AG04449 (cell line): ENCODE data around the gene COMMD4.

Source experiments
- CTCF ChIA-PET: fragments of 350-600 bp; formaldehyde crosslinking; extraction: SDS; loops from one replicate; lab custom pipeline; 2021; ENCODE audit warnings: antibody characterized with exemption; lab: Yijun Ruan, JAX
- POLR2A ChIA-PET: fragments of 400-600, 350-600 bp; formaldehyde crosslinking; extraction: SDS; loops from one replicate; lab custom pipeline; 2020; ENCODE audit warnings: antibody characterized with exemption, inconsistent platforms; lab: Yijun Ruan, JAX
- DNase-seq: peaks from one replicate; pipeline ENCODE4 v3.0.0-alpha.2; 2010; ENCODE audit warnings: low read depth, low spot score
- H3K4me3 ChIP-seq: 2 replicates; pipeline ENCODE4 v1.5.1; 2011; ENCODE audit warnings: low read depth, mild to moderate bottlenecking, control low read depth, low read length
- TF ChIP-seq, protein P1 (sequence below): IDR thresholded peaks from one replicate; pipeline ENCODE4 v1.5.1; 2011; ENCODE audit warnings: mild to moderate bottlenecking, moderate library complexity, low read length, control low read depth, inconsistent platforms; ENCODE audit not compliant: insufficient read depth; ENCODE audit errors: missing control alignments

COMMD4 gene

DNA sequence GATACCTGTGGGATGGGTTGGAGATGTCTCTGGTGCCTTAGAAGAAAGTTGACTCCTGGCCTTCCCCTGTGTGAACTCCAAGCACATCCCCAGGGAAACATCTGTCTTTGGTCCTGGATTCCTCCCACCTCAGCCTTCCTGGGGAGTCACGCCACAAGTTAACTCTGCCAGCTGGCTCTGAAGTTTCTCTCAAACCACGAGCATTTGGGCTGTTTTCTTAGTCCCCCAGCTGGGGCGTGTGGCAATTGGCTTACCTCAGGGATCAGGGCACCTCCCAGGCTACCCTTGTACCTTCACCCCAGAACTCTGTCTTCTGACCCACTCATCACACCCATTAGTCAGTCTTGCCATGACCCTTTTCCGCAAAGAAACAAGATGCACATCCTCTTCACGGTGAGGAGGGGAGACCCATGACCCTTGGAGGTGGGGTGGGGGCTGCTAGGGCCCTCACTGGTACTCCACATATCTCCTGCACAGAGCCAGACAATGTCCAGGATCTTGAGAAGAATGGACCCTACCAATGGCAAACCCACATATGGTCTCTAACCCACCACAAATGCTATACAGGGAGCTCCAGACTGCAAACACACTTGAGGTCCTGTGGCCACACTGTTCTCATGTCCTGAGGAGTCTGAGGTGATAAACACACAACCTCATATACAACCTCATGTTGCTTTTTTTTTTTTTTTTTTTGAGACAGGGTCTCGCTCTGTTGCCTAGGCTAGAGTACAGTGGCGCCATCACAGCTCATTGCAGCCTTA is 14.9 kb downstream of the COMMD4 start:
- ChIA-PET CTCF (interaction anchor here (2.0 to 6.8 kb wide), 2 partner anchors 17 kb away, joined by 6 to 50 read pairs; partner anchors contain the start of gene MAN2C1), POLR2A (no interaction called here)
- no peak for DNase-seq
- H3K4me3 ChIP-seq = no peak overlapping the region
- TF ChIP-seq, protein P1, sequence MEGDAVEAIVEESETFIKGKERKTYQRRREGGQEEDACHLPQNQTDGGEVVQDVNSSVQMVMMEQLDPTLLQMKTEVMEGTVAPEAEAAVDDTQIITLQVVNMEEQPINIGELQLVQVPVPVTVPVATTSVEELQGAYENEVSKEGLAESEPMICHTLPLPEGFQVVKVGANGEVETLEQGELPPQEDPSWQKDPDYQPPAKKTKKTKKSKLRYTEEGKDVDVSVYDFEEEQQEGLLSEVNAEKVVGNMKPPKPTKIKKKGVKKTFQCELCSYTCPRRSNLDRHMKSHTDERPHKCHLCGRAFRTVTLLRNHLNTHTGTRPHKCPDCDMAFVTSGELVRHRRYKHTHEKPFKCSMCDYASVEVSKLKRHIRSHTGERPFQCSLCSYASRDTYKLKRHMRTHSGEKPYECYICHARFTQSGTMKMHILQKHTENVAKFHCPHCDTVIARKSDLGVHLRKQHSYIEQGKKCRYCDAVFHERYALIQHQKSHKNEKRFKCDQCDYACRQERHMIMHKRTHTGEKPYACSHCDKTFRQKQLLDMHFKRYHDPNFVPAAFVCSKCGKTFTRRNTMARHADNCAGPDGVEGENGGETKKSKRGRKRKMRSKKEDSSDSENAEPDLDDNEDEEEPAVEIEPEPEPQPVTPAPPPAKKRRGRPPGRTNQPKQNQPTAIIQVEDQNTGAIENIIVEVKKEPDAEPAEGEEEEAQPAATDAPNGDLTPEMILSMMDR = no peak

DNA sequence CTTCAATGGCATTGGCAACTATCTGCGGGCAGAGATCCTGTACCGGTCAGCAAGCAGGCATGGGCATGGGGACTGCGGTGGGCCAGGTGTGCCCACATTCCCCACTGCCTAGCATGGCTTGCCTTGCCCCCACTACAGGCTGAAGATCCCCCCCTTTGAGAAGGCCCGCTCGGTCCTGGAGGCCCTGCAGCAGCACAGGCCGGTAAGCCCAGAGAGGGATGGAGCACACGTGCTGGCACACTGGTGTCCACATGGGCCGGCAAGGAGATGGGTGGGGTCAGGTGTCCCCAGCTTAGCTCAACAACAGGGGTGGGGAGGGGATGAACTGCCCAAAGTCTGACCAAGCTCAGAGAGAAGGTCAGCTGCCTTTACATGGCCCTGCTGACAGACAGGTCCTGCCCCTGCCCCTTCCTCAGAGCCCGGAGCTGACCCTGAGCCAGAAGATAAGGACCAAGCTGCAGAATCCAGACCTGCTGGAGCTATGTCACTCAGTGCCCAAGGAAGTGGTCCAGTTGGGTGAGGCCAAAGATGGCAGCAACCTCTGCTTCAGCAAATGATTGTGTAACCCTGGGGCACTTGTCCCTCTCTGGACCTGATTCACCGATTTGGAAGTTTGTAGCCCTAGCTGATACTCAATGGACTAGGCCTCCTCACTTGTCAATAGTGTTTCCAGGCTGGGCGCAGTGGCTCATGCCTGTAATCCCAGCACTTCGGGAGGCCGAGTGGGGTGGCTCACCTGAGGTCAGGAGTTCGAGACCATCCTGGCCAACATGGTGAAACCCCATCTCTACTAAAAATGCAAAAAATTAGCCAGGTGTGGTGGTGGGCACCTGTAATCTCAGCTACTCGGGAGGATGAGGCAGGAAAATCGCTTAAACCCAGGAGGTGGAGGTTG is 16.6 kb downstream of the COMMD4 start:
- TF ChIP-seq, protein P1 = no peak
- CTCF ChIA-PET = interaction anchor here (6.8 kb wide), 1 partner anchor 15 kb away, joined by 50 read pairs; the partner anchor contains the start of gene MAN2C1
- POLR2A ChIA-PET = no interaction called here
- no peak for DNase-seq
- H3K4me3 ChIP-seq = no peak overlapping the region

DNA sequence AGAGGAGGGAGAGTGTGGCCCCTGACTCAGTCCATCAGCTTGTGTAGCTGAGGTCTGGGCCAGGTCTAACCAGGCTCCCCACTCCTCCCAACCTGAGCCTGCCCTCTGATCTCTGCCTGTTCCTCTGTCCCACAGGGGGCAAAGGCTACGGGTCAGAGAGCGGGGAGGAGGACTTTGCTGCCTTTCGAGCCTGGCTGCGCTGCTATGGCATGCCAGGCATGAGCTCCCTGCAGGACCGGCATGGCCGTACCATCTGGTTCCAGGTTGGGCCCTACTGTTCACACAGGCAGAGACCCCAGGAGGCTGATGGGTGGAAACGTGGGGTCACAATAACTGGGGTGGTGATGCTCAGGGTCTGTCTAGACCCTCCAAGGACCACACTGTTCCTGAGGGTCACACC is 17.7 kb downstream of the COMMD4 start:
- TF ChIP-seq, protein P1 = no peak
- DNase-seq = no peak
- no peak overlapping the region for H3K4me3 ChIP-seq
- ChIA-PET POLR2A (no interaction called here), CTCF (interaction anchor here (6.8 kb wide), 1 partner anchor 14 kb away, joined by 50 read pairs; the partner anchor contains the start of gene MAN2C1)

DNA sequence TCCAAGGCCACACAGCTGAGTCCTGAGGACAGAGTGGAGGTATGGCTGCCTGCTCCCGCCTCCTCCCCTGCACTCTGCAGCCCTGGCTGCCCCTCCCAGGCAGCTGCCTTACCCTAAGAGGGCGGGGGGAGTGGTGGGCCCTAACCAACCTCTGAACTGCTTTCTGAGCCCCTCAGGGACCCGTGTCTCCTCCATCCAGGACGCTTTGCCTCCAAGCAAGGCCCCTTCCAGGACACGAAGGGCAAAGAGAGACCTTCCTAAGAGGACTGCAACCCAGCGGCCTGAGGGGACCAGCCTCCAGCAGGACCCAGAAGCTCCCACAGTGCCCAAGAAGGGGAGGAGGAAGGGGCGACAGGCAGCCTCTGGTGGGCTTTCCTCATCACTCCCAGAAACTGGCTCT is 18.6 kb downstream of the COMMD4 start:
- CTCF ChIA-PET = interaction anchor here (6.8 kb wide), 1 partner anchor 13 kb away, joined by 50 read pairs; the partner anchor contains the start of gene MAN2C1
- TF ChIP-seq, protein P1 = no peak
- DNase-seq = no peak
- H3K4me3 ChIP-seq = no peak overlapping the region
- POLR2A ChIA-PET = interaction anchor here (0.6 to 1.8 kb wide), 2 partner anchors 13 to 154 kb away, joined by 3 to 7 read pairs; partner anchors contain the start of gene MAN2C1

DNA sequence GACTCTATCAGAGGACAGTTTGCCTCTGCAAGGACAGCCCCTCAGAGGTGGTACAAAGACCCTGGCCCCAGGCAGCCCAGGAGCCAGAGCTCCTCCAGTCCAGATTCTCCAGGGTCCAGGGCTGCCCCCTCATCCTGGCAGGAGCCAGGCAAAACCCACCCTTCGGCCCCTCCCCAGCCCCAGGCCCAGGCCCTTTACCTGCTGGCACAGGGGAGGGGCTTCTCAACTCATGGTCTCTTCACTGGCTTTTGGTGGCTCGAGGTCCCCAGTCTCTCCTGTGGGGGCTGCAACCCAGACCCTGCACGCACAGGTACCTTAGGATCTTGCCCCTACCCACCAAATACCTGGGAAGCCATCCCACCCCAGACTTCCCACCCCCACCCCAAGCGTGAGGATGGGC is 19.5 kb downstream of the COMMD4 start:
- no peak for DNase-seq
- ChIA-PET CTCF (interaction anchor here (6.8 kb wide), 1 partner anchor 12 kb away, joined by 50 read pairs; the partner anchor contains the start of gene MAN2C1), POLR2A (interaction anchor here (1.8 kb wide), 1 partner anchor 12 kb away, joined by 7 read pairs; the partner anchor contains the start of gene MAN2C1)
- TF ChIP-seq, protein P1 = no peak
- H3K4me3 ChIP-seq = no peak overlapping the region
